Measurements from ENCODE around the gene ID2. TPM values are rescaled to one million over a fixed set of nuclear protein-coding genes. Genes with fewer than 3 reads are reported as not detected.

The ID2 gene
- total RNA-seq, 1 experiment from 2014 or later, result 112 TPM

DNA sequence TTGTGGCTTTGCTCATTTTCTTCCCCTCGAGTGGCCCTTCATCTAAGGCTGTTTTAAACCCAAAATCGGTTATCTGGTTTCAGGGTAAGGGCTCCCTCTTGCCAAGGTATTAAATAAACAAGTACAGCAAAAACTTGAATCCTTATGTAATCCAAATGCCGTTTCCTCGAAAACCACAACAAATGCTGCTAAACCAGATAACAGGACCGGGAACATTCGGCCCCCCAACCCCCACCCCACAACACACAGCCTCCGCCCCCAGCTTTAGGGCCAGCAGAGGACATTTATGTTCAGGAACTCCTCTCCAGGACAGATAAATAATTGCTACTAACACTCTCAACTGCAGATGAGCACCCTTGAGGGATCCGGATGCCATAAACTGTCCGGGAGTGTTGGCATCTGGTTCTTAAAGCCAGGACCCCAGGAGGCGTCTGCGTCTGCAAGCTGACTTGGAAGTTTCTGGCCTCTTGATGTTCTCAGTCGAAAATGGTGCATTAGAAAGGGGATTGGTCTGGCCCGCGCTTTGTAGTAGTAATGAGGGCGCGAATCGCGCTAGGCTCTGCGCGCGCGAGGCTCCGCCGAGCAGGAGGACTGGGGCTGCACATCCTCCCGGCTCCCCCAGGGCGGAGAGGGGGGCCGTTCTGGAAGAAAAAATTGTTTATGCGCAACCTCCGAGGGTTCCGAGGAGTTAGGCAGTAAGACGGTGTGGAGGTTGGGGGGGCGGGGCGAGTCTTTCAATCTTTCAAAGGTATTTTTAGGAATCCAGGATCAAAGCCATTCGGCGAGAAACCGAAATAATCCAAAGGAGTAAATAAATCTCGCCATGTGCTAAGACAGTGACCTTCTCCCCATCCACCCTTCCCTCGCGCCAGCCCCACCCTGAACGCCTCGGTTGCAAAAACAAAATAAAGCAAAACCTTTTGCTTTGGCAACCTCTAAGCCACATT, 3.9 kb upstream of the ID2 start:
- DNase-seq (ENCODE audit: low read depth, low spot score), result peak; percentile 34
- Histone ChIP-seq H3K4me2 (ENCODE audit: low read length) (peak overlapping the region; percentile 87), H3K79me2 (ENCODE audit: insufficient read depth, low read length) (peaks cover 10% of the 10 kb centered on the region), H3K4me3 (replicated peaks in 1 of 2; ENCODE audit: low read depth in 1 of 2, low read length in 2 of 2) (peak overlapping the region; percentile 42 to 61), H3K9ac (ENCODE audit: low read length) (peak overlapping the region; percentile 75), H3K9me3 (ENCODE audit: control insufficient read depth in 1 of 2, insufficient read depth in 1 of 2, low read depth in 1 of 2, low read length in 2 of 2) (no peaks in the 10 kb centered on the region), H4K20me1 (ENCODE audit: insufficient read depth) (peaks cover under 1% of the 10 kb centered on the region; the same call in 1 of the 2 replicates), H3K27ac (ENCODE audit: low read depth, low read length) (peak overlapping the region; percentile 97), H3K9me2 (ENCODE audit: insufficient read depth) (no peaks in the 10 kb centered on the region), H3K27me3 (ENCODE audit: insufficient read depth, low read length) (no peaks in the 10 kb centered on the region), H3K36me3 (ENCODE audit: control insufficient read depth in 1 of 2, insufficient read depth in 2 of 2, low read length in 2 of 2) (peaks cover 0 to 4% of the 10 kb centered on the region in 2 experiments; a peak in 2 of 4 replicates), H3K4me1 (ENCODE audit: control insufficient read depth in 1 of 2, insufficient read depth in 2 of 2, low read length in 2 of 2) (peaks cover 17 to 40% of the 10 kb centered on the region in 2 experiments), H2AFZ (ENCODE audit: low read depth, low read length, poor library complexity, severe bottlenecking) (no peak overlapping the region)
- ChIA-PET RAD21 (ENCODE audit: low non-redundant PET in 1 of 2, low total read pairs in 2 of 2, uncharacterized antibody in 2 of 2, unreplicated experiment in 2 of 2) (no interaction called here), POLR2A (interaction anchor here (0.6 to 1.4 kb wide), 2 partner anchors 15 to 937 kb away, joined by 3 to 5 read pairs; no protein-coding TSS in a partner anchor), CTCF (no interaction called here)
- peak; percentile 10 for ATAC-seq
- BruUV-seq (replicated peaks), result TSS peak; percentile 35
- intact Hi-C loops (cut with micrococcal nuclease), result loop anchor here (2.0 kb wide), 1 partner anchor 15 kb away; no protein-coding TSS in a partner anchor
- TF ChIP-seq POLR2AphosphoS5 (IDR thresholded peaks at IDR 0.05; ENCODE audit: low read depth, low read length) (peak; percentile 41; the same call in 1 of the 2 replicates), EGR1 (IDR thresholded peaks at IDR 0.05; ENCODE audit: low read depth) (no peak)
- TF ChIP-seq, protein P1, sequence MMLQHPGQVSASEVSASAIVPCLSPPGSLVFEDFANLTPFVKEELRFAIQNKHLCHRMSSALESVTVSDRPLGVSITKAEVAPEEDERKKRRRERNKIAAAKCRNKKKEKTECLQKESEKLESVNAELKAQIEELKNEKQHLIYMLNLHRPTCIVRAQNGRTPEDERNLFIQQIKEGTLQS (IDR thresholded peaks at IDR 0.05), result no peak

DNA sequence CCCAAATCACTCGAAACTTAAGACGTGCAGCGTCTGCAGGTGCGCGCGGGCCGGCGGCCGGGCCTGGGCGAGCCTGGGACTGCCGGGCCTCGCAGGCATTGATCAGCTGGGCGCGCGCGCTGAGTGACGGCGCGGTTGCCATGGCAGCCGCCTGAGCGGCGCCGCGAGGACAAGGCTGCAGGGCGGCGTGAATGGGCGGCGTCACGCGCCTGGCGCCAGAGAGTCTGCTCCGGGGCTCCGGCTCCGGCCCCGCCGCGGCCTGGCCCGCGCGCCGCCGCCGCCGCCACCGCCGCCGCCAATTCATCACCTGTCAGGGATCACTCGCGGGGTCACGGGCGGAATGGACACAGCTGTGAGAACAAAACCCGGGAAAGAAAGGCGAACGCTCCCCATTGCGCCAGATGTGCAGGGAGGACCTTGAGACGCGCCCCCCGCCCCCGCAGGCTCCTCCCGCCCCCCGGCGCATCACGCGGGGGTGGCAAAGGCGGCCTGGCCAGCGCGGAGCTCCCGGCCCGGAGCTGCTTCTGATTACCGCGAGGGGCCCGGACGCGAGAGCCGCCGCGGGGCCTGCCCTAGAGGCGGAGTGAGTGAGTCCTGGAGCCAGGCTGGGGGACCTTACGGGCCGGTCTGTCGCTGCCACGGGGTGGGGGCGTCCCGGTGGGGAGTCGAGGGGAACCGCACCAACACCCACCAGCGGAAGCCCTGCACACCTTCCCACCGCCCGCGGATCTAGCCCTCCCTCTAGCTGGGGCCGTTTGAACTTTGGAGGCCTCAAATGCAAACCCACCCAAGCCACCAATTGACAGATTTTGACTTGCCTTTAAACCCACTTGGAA, 2.9 kb upstream of the ID2 start:
- Histone ChIP-seq H3K4me3 (replicated peaks in 1 of 2; ENCODE audit: low read depth in 1 of 2, low read length in 2 of 2) (peak overlapping the region; percentile 60 to 64), H2AFZ (ENCODE audit: low read depth, low read length, poor library complexity, severe bottlenecking) (no peak overlapping the region), H3K9me2 (ENCODE audit: insufficient read depth) (no peaks in the 10 kb centered on the region), H3K9ac (ENCODE audit: low read length) (peak overlapping the region; percentile 75), H3K9me3 (ENCODE audit: control insufficient read depth in 1 of 2, insufficient read depth in 1 of 2, low read depth in 1 of 2, low read length in 2 of 2) (no peaks in the 10 kb centered on the region), H3K27ac (ENCODE audit: low read depth, low read length) (peak overlapping the region; percentile 97), H3K27me3 (ENCODE audit: insufficient read depth, low read length) (no peaks in the 10 kb centered on the region), H3K4me1 (ENCODE audit: control insufficient read depth in 1 of 2, insufficient read depth in 2 of 2, low read length in 2 of 2) (peaks cover 17 to 49% of the 10 kb centered on the region in 2 experiments), H3K4me2 (ENCODE audit: low read length) (peak overlapping the region; percentile 87), H3K36me3 (ENCODE audit: control insufficient read depth in 1 of 2, insufficient read depth in 2 of 2, low read length in 2 of 2) (peaks cover 2 to 11% of the 10 kb centered on the region in 2 experiments; a peak in 2 of 4 replicates), H4K20me1 (ENCODE audit: insufficient read depth) (peaks cover 5% of the 10 kb centered on the region; the same call in 1 of the 2 replicates), H3K79me2 (ENCODE audit: insufficient read depth, low read length) (peaks cover 21% of the 10 kb centered on the region)
- ATAC-seq (peak; percentile 66), DNase-seq (ENCODE audit: low read depth, low spot score) (peak; percentile 87)
- BruUV-seq (replicated peaks), result no TSS peak
- ChIA-PET POLR2A (interaction anchor here (0.6 to 1.9 kb wide), 5 partner anchors 9 to 936 kb away, joined by 3 to 5 read pairs (median 3); no protein-coding TSS in a partner anchor), CTCF (no interaction called here), RAD21 (ENCODE audit: low non-redundant PET in 1 of 2, low total read pairs in 2 of 2, uncharacterized antibody in 2 of 2, unreplicated experiment in 2 of 2) (no interaction called here)
- intact Hi-C loops (cut with micrococcal nuclease), result loop anchor here (2.0 kb wide), 1 partner anchor 16 kb away; no protein-coding TSS in a partner anchor
- TF ChIP-seq, protein P2, sequence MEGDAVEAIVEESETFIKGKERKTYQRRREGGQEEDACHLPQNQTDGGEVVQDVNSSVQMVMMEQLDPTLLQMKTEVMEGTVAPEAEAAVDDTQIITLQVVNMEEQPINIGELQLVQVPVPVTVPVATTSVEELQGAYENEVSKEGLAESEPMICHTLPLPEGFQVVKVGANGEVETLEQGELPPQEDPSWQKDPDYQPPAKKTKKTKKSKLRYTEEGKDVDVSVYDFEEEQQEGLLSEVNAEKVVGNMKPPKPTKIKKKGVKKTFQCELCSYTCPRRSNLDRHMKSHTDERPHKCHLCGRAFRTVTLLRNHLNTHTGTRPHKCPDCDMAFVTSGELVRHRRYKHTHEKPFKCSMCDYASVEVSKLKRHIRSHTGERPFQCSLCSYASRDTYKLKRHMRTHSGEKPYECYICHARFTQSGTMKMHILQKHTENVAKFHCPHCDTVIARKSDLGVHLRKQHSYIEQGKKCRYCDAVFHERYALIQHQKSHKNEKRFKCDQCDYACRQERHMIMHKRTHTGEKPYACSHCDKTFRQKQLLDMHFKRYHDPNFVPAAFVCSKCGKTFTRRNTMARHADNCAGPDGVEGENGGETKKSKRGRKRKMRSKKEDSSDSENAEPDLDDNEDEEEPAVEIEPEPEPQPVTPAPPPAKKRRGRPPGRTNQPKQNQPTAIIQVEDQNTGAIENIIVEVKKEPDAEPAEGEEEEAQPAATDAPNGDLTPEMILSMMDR (IDR thresholded peaks at IDR 0.05 in 2 of 3, conservative IDR thresholded peaks at IDR 0.05 in 1 of 3; ENCODE audit: borderline replicate concordance in 1 of 3, insufficient read depth in 1 of 3, low read depth in 2 of 3, low read length in 2 of 3), result no peak
- no peak for TF ChIP-seq POLR2A (IDR thresholded peaks at IDR 0.05; ENCODE audit: borderline replicate concordance, extremely low read depth, insufficient read depth, insufficient read length)
- no peak for TF ChIP-seq SRF (IDR thresholded peaks at IDR 0.05; ENCODE audit: low read depth)
- TF ChIP-seq, protein P3, sequence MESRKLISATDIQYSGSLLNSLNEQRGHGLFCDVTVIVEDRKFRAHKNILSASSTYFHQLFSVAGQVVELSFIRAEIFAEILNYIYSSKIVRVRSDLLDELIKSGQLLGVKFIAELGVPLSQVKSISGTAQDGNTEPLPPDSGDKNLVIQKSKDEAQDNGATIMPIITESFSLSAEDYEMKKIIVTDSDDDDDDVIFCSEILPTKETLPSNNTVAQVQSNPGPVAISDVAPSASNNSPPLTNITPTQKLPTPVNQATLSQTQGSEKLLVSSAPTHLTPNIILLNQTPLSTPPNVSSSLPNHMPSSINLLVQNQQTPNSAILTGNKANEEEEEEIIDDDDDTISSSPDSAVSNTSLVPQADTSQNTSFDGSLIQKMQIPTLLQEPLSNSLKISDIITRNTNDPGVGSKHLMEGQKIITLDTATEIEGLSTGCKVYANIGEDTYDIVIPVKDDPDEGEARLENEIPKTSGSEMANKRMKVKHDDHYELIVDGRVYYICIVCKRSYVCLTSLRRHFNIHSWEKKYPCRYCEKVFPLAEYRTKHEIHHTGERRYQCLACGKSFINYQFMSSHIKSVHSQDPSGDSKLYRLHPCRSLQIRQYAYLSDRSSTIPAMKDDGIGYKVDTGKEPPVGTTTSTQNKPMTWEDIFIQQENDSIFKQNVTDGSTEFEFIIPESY (IDR thresholded peaks at IDR 0.05; ENCODE audit: extremely low read depth, insufficient replicate concordance, low read length), result peak; percentile 74
- TF ChIP-seq, protein P1 (IDR thresholded peaks at IDR 0.05), result no peak
- TF ChIP-seq CEBPB (IDR thresholded peaks at IDR 0.05; ENCODE audit: low read depth), result no peak
- TF ChIP-seq, protein P4, sequence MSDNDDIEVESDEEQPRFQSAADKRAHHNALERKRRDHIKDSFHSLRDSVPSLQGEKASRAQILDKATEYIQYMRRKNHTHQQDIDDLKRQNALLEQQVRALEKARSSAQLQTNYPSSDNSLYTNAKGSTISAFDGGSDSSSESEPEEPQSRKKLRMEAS (IDR thresholded peaks at IDR 0.05), result no peak
- TF ChIP-seq ELF1 (IDR thresholded peaks at IDR 0.05; ENCODE audit: borderline replicate concordance, low read depth), result no peak
